Fibroblast of skin of right quadriceps (primary cell): Measurements from ENCODE around the gene GRID1.

Source experiments
- DNase-seq: peaks from one replicate; pipeline ENCODE4 v3.0.0-alpha.2; 2013

Gene GRID1

DNA sequence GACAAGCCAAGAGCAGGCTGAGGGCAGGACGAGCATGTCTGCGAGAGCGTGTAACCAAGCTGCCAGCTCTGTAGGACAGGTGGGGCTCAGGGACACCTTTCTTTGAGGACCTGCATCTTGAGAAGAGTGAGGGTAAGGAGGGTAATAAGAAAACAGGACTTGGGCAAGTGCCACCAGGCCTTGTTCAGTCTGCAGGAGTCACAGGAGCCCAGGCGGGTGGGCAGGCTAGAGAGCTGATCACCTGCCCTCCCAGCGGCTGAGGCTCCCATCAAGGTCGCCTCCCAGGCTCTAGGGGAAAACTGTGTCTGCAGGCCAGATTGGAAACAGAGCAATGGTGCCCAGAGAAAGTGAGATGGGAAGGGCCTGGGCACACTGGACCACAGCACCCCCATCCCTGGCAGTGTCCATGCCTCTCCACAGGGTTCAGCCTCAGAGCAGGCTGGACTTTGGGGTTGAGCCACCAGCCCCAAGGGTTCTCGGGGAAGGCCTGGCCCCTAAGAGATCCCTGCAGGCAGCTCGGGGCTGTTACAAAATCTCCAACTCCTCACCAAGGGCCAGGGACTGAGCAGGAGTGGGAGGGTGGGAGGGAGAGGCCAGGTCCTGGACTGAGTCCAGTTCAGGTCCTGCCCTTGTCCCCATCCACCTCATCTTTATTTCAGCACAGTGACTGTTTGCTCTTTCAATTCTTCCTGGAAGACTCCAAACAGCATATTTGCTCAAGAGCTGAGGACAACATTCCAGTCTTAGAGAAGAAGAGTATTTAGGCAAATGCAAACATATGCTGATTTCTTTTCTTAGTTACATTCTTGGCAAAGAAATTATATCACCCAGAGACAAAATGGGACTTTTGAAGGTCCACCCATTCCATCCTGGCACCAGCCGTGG lies 161.9 kb downstream of the GRID1 start:
- DNase-seq = no peak

DNA sequence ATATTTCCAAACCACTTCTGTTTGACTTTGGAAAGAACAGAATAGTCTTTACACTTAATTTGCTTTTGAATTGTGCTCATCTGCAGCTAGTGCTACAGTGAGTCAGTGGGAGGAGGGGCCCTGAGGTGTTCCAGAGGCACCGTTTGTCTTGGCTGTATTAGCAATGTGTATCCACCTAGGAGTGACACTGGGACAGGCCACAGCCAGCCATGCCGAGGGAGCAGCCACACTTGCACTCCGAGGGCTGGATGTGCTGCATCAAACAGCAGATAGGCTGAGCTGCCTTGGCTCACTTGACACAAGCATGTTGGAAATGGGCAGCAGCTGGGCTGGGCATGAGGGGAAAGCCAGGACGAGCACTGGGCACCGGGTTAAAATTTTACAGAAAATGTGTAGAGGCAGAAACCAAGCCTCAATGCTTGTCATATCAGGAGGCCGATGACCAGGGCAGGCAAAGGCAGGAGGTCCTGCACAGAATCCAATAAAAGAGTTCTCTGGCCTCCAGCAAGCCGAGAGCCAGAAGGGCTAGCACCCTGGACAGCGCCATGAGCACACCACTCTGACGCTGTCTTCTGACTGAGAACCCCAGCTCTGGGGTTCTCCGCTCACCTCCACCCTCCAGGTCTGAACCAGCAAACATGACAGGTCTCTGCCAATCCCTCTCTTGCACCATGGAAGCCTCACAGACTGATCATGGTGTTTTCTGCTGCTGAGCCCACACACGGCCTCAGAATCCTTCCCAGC lies 163.3 kb downstream of the GRID1 start:
- DNase-seq = no peak

DNA sequence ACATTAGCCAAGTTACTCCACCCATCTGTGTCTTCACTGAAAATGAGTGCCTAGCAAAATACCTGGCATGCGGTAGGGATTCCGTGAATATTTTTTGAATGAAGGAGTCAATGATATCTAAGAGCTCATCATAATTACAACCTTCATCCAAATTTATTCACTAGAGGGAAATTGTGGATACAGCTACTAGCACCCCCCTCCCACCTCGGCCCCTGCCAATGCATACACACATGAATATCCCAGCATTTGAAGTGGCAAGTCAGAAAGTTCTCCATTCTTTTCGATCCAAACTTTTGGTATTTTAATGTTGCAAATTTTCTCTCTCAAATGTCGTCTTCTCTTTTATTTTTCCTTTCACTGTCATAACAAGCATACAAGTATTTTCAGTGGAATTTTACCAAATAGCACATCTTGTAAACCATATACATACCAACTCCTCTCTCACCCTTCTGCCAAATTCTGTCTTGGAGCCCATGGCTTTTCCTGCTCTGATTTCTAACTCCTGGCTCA lies 164.3 kb downstream of the GRID1 start:
- no peak for DNase-seq

DNA sequence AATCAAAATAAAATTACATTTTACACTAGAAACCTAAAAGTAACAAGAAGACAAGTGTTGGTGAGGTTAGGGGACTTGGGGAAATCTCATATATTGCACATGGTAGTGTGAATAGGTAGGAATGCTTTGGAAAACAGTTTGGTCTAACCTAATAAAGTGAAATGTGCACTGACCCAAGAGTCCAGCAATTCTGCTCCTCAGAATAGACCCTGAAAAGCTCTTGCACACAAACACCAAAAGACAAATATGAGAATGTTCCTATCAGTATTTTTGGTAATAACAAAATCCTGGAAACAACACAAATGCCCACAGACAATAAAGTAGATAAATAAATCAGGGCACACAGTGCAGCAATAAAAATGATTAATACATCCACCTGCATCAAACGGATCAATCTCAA lies 165.7 kb downstream of the GRID1 start:
- no peak for DNase-seq

DNA sequence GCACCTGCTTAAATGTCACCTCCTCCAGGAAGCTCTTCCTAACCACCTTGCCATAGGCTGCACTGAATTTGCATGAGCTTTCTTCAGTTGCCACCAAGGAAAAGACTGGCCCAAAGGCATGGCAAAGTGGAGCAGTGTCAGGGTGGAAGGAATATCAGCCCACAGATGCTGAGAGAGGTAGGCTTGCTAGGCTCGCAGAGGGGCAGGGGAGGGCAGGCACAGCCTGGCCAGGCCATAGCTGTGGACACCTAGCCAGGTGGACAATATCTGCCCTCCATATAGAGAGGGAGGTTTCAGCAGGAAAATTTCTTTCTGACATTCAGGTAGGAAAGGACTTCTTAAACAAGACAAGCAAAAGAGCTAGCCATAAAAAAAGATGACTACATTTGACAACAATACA lies 166.3 kb downstream of the GRID1 start:
- DNase-seq = no peak

DNA sequence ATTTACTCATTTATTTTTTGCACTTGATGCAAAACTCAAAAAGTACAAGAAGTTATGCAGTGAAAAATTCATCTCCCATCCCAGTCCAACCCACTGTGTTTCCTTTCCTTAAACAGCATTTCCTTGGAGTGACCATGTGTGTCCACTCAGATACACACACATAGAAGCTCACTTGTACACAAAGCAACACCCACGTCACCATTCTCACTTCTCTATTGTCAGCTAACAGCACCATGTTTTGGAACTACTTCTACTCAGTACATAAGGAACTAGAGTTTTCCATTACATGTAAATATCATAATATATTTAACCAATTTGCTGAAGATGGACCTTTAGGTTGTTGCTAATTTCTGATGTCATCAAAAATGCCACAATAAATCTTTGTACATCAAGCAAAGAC lies 167.6 kb downstream of the GRID1 start:
- DNase-seq = no peak

DNA sequence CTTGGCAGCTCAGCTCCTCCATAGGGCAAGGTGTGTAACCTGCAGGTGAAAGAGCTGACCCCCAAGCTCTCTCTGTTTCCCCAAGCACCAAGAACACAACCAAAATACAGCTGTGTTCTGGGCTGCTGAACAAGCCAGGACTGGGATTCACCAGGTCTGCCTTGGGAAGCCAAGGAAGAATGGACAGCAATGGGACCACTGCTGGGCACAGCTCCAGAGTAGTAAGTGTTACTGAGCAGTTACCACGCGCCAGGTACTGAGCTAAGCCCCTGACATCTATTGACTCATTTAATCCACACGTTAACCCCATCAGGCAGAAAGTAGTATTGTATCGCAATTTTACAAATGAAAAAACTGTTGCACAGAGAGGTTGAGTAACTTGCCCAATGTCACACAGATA lies 168.3 kb downstream of the GRID1 start:
- DNase-seq = no peak

DNA sequence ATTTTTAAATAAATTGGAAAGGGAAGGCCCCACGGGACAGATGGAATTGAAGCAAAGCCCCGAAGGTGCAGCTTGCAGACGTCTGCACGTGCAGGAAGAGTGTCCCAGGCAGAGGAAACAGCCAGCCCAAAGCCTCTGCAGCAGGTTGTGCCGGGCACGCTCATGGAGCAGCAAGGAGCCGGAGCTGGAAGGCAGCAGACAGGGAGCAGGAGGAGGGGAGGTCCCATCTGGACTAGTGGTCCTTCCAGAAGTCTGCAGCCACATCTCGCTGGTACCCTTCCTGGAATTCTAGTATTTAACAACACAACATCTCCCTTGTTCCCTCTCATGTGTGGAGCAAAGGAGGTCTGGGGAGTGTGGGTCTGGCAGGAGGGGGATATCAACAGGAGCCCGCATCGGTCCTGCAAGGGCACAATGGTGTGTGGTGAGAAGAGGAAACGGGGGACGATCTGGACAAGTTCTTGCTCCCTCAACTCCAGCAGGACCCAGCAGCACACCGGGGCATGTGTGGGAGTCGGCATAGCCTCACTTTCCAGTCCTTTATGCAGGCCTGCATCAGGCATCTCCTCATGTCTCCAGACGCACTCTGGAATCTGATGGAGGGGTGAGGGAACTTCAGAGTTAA lies 169.3 kb downstream of the GRID1 start:
- DNase-seq = no peak

DNA sequence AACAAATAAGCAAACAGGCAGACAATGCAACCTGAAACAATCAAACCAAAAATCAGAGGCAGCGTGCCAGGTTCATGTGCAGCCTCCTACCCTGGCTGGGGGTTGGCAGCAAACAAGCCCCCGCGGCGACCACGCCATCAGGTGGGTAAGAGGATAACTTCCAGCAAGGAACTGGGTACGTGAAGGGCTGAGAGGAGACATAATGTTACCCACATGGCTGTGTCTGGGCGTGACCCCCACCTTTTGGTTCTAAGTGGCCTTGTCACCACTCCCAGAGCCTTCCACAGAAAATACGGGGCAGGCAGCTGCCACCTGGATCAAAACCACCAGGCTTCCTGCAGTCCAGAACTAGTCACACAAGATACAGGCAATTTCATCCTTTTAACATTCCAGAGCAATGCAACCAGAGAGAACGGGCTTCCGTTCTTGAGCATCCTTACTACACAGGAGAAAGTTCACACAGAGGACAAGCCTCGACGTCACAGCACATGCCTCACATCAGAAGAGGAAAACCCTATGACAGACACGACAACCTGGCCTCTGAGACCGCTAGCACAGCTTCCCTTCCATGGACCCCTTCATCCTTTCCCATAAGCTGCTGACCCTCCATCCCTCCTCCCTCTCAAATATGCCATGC lies 171.0 kb downstream of the GRID1 start:
- no peak for DNase-seq

DNA sequence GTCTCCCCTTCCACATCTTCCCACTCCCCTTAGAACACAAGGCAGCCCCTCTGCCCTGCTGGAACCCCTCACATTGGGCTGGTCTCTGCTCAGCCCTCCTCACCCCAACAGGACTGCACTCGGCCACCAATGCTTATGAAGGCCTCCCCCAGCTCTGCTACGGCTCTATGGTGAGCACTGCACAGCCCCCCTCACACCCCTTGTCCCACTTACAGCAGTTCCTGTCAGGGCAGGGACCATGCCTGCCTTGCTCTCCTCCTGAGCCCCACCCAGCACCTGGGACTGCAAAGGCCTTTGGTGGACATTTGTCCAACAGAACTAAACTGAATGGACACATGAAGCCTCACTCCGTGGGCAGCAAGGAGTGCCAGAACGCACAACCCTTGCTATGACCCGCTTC lies 171.9 kb downstream of the GRID1 start:
- no peak for DNase-seq

DNA sequence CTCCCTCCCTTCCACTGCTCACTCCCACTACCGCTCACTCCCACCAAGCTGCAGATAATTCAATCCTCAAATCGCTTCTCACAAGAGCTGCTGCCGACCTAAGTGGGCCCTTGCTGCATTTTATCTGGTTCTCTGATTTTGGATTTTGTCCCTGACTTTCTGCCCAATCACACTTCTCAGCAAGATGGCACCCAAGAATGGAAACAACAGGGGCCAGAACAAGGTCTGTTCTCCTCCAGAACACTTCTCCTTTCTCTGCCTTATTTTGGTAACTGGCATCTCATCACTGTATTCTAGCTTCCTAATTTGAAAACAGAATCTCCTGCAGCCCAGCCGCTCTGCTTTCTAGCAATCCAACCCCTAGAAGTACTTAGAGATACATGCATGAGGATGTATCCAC lies 172.8 kb downstream of the GRID1 start:
- DNase-seq = no peak

DNA sequence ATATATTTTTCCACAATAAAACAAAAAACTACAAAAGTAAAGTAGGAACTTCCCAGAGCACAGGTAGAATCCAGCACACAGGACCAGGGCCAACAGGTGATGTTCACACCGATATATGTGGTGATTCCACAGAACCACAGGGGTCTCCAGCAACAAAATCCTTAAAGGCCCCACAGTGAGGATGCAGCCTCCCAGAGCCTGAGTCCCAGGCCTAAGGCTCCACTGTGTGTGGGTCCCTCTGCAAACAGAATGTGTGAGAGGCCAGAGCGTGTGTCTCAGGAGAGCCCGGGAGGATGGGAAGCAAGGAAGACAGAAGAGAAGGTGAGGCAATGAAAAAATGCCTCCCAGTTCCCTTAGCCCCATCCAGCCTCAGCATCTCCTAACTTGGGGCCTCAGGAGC lies 173.9 kb downstream of the GRID1 start:
- DNase-seq = no peak

DNA sequence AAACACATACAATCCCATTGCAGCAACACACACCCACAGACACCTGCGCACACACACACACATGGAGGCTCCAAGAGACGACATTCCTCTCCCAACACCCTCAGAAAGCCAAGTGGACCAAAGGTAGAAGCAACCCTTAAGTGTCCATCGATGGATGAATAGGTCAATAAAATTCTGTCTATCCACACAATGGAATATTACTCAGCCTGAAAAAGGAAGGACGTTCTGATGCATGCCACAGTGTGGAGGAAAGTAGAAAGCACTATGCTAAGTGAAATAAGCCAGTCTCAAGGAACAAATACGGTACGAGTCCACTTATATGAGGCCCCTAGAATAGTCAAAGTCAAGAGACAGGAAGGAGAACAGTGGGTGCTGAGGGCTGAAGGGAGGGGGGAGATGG lies 174.4 kb downstream of the GRID1 start:
- no peak for DNase-seq

DNA sequence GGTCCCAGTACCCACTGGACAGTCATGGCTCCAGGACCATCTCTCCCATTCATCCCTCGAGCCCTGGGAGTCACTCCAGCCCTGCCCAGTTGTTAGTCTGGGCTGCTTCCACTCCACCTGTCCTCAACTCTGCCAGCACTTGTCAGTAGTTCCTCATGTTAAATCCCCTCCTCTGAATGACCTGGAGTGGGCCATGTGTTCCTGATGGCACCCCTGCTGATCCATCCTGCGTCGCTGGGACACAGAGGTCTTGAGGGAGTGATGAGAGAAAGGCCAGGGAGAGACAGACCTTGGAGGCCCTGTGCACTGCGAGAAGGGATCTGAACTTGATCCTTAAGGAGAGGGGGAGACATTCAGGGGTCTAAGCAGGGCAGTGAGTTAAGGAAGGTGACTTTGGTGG lies 174.9 kb downstream of the GRID1 start:
- no peak for DNase-seq

DNA sequence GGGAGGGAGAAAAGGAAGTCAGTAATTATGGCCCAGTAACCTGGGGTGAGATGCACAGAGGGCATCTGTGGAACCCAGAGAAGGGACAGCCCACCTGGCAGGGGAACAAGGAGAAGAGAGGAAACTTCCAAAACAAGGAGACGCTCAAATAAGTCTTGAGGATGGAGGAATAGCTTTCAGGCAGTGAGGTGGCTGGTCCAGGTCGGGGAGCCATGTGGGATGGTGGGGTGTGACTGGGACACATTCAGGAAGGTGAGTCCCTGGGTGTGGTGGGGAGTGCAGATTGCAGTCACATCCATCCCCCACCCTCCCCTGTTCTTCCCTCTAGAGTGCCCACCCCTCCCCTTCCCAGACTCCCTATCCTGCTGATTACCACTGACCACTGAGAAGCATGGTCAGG lies 175.4 kb downstream of the GRID1 start:
- no peak for DNase-seq

DNA sequence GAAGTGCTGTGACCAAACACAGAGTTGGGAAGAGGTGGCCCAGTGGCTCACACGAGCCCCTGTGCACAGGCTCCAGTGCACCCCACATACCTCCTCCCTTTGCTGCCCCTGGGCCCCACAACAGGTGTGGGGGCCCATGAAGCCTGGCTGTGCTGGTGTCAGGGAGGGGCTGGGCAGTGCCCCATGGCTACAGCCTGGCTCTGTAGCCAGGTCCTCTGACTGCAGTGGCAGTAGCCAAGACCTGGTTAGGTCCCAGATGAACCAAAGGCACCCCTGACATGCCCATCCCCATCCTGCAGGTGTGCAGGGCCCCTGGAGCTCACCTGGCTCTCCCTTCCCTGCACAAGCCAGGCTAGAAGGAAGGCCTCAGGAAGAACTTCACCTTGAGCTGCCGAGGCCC lies 176.3 kb downstream of the GRID1 start:
- DNase-seq = no peak

DNA sequence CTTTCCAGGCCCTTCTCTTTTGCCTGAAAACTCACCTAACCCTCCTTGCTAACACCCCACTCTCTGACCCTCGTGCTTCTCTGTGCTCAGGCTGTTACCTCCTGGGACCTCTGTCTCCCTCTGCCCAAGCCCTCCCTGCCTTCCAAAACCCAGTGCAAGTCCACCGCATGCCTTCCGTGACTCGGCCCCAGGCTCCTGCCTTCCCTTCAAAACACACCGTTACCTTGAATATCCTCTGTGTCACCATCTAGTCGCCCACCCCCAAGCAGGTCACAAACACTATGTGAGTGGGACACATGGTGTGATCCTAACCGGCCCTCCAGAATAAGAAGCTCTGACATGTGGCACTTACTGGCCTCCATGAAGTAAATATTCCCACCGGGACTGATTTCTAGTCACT lies 176.7 kb downstream of the GRID1 start:
- DNase-seq = no peak

DNA sequence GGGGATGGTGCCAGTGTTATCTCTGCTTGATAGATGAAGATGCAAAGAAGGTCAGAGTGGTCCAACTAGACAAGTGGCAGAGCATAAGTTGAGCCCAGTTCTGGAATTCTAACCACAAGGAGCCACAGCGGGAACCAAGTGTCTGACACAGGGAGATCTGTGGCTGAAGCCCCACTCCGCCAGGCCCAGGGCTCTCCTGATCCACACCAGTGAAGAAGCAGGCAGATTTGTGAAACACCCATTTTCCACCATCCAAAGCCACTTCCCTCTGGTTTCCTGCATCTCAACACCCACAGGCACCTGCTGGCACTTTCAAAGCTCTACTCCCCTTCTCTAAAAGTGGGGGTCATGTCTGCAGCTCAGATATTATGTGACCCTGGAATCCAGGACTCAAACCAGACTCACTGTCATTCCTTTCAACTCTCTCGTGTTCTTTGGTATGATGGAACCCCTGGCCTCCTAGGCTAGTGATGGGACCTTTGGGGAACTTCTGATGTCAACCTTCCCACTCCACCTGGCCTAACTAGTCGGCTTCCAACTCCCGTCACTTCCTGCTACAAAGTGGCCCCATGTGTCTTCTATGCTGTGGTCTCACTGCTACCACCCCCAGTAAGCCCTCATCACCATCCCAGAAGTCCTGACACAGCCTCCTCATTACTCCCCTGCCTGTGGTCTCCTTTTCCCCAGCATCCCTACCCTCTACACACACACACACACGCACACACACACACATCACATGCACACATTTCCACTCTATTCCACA lies 177.6 kb downstream of the GRID1 start:
- DNase-seq = no peak

DNA sequence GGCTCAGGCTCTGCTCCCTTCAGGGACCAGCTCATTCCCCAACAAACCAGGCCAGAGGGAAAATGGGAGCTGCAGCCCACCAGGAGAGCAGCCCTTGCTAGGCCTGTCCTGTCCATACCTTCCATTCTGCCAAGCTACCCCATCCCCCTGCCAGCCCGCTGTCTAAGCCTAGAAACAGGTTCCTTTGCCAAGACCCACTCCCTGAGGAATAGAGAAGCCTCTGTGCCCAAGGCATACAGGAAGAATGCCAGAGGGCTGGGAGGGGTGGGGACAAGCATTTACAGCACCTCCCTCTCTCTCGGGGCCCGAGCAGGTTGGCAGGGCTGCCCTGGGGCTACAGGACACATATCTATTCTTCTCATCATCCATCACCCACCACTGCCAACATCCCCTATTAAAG lies 178.3 kb downstream of the GRID1 start:
- DNase-seq = no peak

DNA sequence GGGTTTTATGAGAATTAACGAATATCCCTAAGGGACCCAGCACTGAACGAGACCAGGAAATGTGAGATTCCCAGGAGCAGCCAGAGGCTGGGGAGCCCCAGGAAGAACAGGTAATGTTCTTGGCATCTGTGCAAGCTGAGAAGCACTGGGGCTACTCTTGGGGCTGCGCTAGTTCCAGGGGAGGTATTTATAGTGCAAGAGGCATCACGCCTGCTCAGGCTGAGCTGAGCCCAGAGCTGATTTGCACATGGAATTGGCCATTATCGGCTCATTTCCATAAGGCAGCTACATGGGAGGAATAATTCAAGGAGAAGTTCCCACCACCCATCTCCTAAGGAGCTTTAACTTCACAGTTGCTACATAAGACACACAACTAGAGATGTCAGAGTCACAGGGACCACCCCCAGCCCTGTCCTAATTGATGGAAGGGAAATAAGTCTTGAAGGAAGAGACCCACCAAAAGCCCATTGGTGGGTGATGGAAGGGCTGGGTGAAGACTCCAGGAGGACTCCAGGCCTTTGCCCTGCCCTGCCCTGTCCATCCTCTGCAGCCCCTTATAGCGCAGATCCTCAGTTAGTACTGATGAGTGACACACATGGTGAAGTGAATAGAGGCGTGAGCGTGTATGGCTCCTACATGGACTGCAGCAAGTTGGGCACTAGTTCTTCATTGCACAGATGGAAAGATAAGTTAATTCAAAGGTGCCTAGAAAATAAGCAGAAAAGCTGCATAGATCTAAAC lies 178.9 kb downstream of the GRID1 start:
- DNase-seq = no peak

DNA sequence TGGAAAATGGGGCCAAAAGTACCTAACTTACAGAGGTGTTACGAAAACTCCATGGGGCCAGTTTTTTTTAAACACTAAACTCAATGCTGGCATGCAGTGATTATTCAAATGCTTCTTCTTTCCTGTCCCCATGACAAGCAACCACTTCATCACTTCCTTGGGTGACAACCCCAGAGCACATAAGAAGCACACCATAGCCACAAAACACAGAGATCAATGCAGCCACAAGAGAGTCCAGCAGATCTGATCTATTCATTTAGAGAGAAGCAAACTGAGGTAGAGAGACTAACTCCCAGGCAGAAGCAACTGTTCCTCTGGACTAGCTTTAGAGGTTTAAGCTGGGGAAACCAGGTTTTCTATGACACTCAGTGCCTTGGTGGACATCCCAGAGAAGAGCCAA lies 180.0 kb downstream of the GRID1 start:
- DNase-seq = no peak

DNA sequence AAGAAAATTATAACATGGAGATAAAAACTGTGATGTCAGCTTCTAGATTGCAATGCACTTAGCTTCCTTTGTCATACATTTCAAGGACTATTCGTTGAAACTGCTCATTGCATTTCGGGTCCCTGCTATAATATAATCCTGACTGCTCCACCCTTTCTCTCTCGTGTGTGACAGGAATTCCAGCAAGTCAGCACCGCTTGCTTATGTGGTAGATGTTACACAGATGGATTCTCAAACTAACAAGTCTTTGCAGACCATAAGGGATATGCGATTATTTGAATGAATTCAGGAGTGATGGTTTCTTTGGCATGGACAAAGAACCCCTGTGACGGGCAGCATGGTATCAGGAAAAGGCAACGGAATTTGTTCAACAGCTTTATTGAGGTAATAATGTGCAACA lies 184.0 kb downstream of the GRID1 start:
- DNase-seq = no peak
